ENCODE measurements around the gene COL9A3. TPM values are rescaled to one million over a fixed set of nuclear protein-coding genes. Genes with fewer than 3 reads are reported as not detected.
A peak's percentile ranks its signal among the peaks of the same experiment; 100 is the strongest.
"Not testable (repeated sequence)": the region's sequence is repeated elsewhere in the genome, so short reads cannot be mapped to it uniquely, and the experiment has no call there.

Gene COL9A3
- total RNA-seq, 1 donor from 2014 or later: 0.42 TPM

DNA sequence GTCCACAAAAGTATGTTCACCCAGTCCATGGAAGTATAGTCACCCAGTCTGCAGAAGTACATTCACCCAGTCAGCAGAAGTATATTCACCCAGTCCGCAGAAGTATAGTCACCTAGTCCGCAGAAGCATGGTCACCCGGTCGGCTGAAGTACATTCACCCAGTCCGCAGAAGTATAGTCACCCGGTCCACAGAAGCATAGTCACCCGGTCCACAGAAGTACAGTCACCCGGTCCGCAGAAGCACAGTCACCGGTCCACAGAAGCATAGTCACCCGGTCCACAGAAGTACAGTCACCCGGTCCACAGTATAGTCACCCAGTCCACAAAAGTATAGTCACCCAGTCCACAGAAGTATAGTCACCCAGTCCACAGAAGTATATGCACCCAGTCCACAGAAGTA lies 36.0 kb downstream of the COL9A3 start:
- no peak for DNase-seq (ENCODE audit: low spot score)

DNA sequence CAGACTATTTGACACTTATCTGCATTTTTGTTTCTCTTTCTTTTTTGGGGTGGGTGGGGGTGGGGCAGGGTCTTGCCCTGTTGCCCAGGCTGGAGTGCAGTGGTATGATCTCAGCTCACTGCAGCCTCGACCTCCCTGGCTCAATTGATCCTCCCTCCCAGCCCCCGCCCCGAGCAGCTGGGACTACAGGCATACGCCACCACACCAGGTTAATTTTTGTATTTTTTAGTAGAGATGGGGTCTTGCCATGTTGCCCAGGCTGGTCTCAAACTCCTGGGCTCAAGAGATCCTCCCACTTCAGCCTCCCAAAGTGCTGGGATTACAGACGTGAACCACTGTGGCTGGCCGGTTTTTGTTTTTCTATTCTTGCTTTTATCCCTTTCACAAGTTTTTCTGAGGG lies 36.5 kb downstream of the COL9A3 start:
- DNase-seq (ENCODE audit: low spot score): not testable (repeated sequence)

DNA sequence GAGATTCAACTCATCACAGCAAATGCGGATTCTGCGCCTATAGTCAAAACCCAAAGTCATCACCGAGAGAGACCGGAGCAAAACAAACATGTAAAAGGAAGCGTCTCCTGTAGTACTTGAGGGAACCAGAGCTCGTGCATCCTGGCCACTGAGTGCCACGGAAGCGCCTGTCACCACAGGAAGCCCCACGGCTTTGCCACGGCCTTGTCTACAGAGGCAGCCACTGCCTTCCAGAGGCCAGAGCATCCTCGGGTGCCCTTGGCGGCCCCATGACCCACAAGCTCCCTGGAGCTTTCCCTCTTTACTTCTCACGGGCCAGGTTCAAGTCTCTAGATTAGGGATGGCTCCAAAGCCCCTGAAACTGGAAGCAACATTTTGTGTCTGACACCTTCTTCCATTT lies 37.3 kb downstream of the COL9A3 start:
- no peak for DNase-seq (ENCODE audit: low spot score)

DNA sequence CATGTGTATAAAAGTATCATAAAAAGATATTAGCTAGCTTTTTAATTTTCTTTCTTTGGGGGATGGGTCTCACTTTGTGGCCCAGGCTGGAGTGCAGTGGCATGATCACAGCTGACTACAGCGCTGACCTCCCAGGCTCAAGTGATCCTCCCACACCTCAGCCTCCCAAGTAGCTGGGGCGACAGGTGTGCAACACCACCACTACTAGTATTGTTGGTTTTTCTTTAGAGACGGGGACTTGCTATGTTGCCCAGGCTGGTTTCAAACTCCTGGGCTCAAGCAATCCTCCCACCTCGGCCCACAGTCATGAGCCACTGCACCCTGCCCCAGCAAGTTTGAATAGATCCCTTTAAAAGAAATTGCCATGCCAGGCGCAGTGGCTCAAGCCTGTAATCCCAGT lies 38.3 kb downstream of the COL9A3 start:
- DNase-seq (ENCODE audit: low spot score): no peak

DNA sequence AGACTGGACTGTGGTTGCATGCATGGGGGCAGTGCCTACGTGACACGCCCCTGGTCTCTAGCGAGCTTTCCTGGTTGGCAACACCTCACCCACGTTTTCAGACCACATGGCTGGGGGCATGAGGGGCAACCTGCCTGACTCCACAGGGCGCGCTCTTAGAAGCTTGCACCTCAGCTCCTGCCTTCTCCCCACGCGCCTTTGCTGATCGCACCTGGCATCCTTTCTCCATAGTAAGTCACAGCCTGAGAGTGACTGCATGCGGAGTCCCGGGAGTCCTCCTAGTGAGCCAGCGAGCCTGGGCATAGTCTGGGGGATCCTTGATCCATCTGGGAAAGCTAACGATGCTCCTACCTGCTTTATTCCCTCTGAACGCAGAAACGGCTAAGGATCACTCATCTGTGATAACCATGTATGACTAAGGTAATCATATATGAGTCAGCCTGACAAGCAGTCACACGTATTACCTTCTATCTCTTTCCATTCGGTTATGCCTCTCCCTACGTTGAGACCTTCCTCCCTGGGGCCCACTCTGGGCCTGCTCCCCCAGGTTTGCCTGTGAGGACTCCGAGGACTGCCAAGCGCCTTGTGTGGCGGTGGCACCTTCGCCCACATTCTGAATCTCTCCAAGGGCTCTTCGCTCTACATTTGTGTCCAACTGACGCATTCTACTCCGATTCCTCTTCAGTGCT lies 40.2 kb downstream of the COL9A3 start:
- no peak for DNase-seq (ENCODE audit: low spot score)

DNA sequence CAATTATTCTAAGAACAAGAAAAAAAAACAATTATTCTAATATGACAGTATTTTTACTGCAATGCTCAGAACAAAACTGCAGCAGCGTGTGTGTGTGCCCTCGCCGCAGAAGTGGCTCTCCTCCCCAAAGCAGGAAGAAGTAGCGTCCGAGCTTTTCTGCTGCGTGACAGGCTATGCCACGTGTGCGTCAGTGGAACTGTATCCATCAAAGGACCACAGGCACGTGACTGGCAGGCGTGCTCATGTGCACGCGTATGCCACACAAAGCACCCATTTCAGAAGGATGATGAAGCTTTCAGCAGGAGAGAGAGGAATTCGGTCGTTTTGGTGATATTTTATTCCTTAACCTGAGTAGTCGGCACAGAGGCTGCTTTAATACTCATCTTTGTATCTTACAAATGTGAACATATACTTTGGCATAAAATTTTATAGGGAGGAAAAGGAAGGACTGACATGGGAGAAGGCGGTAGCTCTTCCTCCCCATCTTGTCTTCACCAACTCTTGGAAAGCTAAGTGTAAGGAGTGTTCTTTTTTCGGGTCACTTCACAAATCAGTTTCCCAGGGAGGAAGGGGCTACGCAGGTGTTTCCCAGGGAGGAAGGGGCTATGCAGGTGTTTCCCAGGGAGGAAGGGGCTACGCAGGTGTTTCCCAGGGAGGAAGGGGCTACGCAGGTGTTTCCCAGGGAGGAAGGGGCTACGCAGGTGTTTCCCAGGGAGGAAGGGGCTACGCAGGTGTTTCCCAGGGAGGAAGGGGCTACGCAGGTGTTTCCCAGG lies 41.4 kb downstream of the COL9A3 start:
- DNase-seq (ENCODE audit: low spot score): no peak

DNA sequence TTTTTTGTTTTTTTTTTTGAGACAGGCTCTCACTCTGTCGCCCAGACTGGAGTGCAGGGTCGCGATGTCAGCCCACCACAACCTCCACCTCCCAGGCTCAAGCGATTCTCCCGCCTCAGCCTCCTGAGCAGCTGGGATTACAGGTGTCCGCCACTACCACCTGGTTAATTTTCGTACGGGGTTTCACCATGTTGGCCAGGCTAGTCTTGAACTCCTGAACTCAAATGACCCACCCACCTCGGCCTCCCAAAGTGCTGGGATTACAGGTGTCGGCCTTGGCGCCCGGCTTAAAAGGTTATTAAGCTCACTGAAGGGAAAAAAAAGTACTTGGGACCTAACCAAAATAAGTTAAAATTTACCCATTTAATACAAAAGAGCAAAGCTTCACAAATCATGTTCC lies 42.9 kb downstream of the COL9A3 start:
- DNase-seq (ENCODE audit: low spot score): no peak

DNA sequence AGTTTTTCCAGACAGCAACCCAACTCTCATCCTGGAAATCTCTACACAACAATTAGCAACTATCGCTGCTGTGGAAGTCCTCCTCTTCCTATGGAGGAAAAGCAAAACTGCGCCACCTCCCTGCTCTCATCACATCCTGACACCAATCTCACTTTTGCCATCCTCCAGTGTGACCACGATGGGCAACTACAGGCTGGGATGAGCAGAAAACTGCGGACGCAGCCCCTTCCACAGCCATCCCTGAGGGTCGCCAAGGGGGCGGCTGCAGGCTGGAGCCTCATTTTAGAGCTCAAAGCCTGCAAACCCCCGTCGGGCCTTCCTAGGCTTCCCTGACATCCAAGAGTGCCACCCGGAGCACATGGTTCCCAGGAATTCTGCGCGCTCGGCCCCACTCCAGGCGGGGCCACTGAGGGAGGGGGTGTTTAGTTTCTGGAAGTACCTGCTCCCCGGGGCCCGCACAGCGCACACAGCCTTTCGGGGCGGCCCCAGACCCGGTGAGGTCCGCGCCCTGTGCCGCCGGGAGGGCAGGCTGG lies 43.6 kb downstream of the COL9A3 start:
- DNase-seq (ENCODE audit: low spot score): no peak

DNA sequence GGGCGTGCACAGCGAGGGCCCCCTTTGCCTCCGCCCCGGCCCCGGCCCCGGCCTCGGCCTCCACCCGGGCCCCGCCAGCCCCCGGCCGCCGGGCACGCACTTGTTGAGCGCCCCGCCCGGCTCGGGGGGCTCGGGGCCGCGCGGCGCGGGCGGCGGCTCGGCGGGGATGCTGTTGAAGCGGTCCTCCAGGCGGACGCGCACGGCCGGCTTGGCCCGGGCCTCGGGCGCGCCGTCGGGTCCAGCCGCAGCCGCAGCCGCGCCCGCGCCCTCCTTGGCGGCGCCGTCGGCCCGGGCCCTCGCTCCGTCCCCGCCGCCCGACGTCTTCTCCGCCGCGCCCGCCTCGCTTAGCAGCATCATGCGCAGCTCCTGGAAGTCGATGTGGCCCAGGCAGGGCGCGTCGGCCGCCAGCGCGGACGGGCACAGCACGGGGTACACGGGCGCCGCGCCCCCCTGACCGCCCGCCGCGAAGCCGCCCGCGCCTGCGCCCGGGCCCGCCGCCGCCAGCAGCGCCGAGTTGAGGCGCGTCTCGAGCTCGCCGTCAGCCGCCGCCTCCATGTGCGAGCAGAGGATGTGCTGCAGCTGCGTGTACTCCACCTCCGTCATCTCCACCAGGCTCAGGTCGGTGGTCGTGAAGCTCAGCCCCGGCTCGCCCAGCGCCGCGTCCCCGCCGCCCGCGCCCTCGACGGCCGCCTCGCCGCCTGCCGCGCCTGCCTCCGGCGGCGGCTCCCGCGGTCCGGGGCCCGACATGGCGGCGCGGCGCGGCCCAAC lies 44.3 kb downstream of the COL9A3 start:
- no peak for DNase-seq (ENCODE audit: low spot score)

DNA sequence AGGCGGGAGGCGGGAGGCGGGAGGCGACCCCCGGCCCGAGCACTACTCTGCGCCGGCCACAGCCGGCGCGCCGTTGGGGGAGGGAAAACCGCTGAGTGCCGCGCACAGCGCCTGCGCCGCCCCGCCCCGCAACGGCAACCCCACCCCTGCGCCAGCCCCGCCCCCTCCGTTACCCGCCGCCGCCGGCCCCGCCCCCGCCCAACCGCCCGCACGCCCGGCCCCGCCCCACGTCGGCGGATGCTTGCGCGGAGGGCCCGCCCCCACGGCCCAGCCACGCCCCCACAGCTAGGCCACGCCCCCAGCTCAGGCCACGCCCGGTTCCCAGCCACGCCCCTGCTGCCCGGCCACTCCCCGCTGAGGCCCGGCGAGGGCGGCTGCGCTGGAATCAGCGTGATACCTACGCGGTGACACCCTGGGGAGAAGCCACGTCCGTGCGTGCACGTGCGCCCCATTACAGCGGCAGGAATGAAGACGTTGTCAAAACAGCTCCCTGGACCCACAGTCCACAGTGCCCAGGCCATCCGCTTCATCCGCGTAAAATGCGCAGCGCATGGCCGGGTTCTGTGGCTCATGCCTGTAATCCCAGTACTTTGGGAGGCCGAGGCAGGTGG lies 45.0 kb downstream of the COL9A3 start, which contains the start of gene TCFL5:
Gene TCFL5 (minus strand): TSS at position 97 of the 611 bp plus-strand sequence. CDS start 152 bp downstream, outside the sequence.
- DNase-seq (ENCODE audit: low spot score): peak; percentile 98

DNA sequence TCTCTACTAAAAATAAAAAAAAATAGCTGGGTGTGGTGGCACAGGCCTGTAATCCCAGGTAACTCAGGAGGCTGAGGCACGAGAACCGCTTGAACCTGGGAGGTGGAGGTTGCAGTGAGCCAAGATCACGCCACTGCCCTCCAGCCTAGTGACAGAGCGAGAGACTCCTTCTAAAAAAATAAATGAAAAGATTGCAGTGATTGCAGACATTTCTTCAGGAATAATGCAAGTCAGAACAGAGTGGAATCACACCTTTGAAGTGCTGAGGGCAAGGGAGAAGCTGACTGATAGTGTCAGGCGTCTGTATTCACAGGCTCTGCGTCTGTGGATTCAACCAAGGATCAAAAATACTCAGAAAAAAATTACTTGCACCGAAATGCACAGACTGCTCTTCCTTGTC lies 47.4 kb downstream of the COL9A3 start:
- no peak for DNase-seq (ENCODE audit: low spot score)

DNA sequence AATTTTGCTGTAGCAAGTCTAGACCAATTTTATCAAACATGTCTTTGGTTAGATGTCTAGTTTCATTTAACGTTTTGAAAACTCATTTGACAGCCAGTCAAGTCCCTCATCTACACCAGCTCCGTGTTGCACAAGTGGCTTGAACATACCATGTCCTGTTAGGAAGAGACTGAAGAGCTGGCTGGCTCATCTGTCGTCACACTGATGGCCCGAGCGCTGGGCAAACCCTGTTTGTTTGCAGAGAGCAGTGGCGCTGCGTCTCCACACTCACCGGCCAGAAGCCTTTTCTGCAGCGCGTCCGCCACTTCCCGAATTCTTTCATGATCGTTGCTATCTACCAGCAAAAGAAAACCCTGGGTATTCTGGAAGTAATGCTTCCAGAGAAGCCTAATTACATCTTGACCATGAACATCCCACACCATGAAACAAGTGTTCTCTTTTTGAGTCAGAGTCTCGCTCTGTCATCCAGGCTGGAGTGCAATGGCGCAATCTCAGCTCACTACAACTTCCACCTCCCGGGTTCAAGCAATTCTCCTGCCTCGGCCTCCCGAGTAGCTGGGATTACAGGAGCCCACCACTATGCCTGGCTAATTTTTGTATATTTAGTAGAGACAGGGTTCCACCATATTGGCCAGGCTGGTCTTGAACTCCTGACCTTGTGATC lies 55.5 kb downstream of the COL9A3 start:
- no peak for DNase-seq (ENCODE audit: low spot score)

DNA sequence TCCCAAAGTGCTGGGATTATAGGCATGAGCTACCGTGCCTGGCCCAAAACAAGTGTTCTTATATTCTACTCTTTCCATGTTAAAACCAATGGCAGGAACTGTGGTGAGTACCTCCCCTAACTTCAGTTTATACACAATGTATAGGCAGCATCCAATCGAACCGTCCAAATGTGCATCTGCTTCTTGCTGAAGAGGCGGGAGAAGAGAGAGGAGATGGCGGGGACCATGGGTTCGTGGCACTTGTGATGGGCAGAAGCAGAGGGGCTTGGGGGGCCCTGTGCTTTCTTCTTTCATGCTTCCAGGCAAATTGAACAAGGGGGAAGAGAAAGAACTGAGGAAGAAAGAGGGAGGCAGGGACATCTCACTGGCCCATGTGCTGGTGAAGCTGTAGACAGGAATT lies 56.0 kb downstream of the COL9A3 start:
- DNase-seq (ENCODE audit: low spot score): no peak

DNA sequence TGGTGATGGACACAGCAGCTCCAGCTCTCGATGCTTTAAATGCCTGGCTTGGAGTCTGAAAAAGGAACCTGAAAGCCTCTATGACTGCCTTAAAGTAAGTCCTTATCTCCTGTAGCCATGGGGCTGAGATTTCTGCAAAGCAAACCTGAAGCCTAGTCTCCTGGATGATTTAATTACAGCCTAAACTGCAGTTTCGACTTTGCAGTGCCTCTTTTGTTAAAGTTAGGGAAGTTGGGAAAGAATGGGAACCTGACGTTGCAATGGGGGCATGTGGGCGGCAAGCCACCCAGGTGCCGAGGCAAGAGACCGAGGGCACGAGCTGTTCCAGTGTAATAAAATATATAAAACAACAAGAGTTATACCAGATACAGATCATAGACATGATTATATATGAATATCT lies 56.4 kb downstream of the COL9A3 start:
- no peak for DNase-seq (ENCODE audit: low spot score)

DNA sequence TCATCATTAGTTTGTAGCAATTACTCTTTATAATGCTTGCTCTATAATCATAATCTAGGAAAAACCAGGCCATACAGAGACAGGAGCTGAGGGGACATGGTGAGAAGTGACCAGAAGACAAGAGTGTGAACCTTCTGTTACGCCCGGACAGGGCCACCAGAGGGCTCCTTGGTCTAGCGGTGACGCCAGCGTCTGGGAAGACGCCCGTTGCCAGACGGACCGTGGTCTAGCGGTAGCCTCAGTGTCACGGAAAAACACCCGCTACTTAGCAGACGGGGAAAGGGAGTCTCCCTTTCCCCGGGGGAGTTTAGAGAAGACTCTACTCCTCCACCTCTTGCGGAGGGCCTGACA lies 56.8 kb downstream of the COL9A3 start:
- not testable (repeated sequence) for DNase-seq (ENCODE audit: low spot score)

DNA sequence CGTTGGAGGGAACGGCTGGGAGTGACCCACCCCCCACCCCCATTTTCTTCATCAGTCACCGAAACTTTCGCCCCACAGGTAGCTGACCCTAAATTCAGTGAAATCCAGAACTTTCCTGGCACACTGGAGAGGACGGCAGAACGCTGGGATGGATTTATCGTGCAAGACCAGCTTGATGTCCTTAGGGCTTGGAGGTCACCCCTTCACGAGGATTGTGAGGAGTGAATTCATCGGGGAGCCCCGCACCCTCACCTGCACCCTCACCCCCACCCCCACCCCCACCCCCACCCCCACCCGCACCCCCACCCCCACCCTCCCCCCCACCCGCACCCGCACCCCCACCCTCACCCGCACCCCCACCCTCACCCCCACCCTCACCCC lies 58.1 kb downstream of the COL9A3 start:
- DNase-seq (ENCODE audit: low spot score): no peak

DNA sequence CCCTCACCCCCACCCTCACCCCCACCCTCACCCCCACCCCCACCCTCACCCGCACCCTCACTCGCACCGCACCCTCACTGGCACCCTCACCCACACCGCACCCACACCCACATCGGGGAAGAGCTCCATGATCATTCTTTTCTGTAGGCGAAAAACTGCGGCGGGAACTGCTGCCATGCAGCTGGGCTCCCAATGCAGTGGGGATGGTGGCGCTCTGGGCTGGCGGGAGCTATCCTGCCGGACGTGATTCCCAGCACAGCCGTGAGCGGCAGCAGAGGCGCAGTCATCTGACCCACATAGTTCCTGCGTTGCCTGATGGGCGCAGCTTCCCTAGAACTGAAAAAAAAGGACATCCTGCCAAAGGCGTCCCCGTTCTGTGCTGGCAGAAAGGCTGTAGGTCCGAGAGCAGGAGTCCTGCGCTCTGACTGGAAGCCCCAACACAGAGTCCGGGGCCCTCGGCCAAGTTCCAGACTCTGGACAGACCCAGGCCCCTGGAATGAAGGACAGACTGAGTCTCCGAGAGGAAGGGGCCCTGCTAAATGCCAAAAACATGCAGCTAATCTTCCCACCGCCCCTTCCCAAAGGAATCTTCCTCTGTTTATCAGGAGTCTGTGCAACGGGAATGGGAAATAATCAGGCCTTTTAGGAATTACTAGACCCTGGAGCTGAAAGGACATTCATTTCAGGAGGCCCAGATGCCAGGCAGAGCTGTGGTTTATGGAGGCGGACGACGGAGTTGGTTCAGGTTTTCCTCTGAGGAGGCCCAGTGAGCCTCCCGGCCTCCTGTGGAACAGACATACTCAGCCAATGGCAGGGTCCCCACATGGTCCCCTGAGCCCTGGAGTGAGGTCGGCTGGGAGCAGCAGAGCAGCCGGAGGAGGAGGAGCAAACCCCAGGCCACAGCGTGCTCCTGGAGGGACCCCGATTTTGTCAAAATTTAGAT lies 58.8 kb downstream of the COL9A3 start:
- DNase-seq (ENCODE audit: low spot score): no peak

DNA sequence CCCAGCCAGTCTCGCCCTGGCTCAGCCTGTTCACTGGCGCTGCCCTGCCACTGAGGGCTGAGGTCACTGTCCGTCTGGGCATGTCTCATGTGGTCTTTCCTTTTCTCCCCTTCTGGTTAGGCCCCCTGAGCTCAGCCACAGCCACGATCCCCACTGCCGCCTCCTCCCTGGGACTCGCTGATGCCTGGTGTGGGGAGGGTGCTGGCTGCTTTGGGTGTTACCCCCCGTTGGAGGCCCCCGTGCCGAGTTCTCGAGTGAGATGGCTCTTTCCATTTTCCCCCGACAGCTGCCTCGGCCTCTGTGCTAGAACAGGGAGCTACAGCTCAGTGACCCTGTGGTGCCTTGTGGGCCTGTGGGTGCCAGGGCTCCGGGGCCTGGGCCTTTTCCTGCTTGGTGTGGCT lies 59.7 kb downstream of the COL9A3 start:
- DNase-seq (ENCODE audit: low spot score): no peak

DNA sequence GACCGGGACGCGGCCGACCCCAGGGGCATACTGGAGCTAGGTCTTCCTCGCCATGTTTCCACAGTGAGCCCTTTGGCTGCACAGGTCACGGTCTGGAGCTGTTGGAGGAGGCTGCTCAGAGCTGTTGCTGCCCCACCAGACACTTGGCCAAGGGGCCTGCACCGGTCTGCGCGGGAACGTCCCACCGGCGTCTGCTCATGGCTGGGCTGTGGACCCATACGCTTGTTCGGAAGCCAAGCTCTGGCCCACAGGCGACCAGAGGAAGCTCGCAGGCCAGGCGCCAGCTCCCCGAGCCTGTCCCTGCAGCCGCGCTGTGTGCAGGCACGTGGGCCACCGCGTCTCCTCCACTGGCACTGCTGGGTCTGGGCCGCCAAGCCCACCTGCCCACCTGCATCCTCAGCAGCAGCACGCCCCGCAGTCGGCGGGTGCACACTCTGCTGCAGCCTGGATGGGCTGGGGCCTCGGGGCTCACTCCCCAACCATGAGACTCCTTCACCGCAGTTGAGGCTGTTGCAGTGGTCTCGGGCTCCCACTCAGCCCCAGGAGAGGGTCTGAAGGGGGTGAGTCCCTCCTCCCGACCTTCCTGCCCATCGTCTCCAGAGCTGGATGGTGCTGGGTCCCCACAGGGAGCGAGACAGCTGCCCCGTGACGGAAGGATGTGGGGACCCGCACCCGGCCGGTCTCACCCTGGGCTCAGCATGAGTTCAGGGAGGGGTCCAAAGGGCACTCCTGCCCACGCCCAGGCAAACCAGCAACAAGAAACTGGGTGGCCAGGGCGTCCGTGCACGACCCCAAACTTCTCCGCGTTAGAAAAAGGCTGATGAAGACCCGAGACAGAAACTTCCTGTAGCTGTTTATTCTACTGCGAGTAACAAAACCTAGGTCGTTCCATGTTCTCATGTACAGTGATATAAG lies 60.3 kb downstream of the COL9A3 start:
- peak; percentile 94 for DNase-seq (ENCODE audit: low spot score)
